Measurements from ENCODE around the gene SCTR.

The SCTR gene

GRCh38 chr2:119475857-119476244, 48.4 kb downstream of the SCTR start:
- Histone ChIP-seq H3K4me1 (ENCODE audit: control insufficient read depth in 1 of 2, insufficient read depth in 2 of 2, low read length in 2 of 2) (no peaks in the 10 kb centered on the region), H2BK120ac (ENCODE audit: insufficient read depth, low read length, poor library complexity) (no peak overlapping the region), H2BK5ac (ENCODE audit: low read depth, low read length, poor library complexity) (no peak overlapping the region), H3K79me1 (ENCODE audit: low read length) (no peaks in the 10 kb centered on the region), H3K79me2 (ENCODE audit: control insufficient read depth, insufficient read depth, low read length, poor library complexity) (no peaks in the 10 kb centered on the region), H2AK5ac (ENCODE audit: low read length) (no peak overlapping the region), H3K4me2 (ENCODE audit: low read length) (no peak overlapping the region), H2AFZ (ENCODE audit: insufficient read depth, low read length, poor library complexity) (no peak overlapping the region), H3K27me3 (ENCODE audit: insufficient read depth, low read length) (no peaks in the 10 kb centered on the region), H3K18ac (ENCODE audit: low read length) (no peak overlapping the region), H3K27ac (ENCODE audit: low read depth, low read length) (no peak overlapping the region), H4K91ac (ENCODE audit: low read depth, low read length) (peak overlapping the region; percentile 18), H4K12ac (ENCODE audit: low read depth, low read length) (no peak overlapping the region), H3K14ac (ENCODE audit: low read length) (no peak overlapping the region), H3K9ac (ENCODE audit: low read length) (no peak overlapping the region), H2BK12ac (ENCODE audit: low read length) (no peak overlapping the region), H3K36me3 (ENCODE audit: control insufficient read depth in 1 of 2, insufficient read depth in 2 of 2, low read length in 2 of 2) (no peaks in the 10 kb centered on the region), H3K9me3 (ENCODE audit: insufficient read depth, low read depth, low read length) (no peaks in the 10 kb centered on the region), H3K4me3 (ENCODE audit: low read depth, low read length) (no peak overlapping the region), H4K8ac (ENCODE audit: low read depth, low read length) (no peak overlapping the region), H3K4ac (ENCODE audit: low read depth, low read length) (no peak overlapping the region), H3K23ac (ENCODE audit: low read length) (no peak overlapping the region)
- DNase-seq: no peak
- WGBS (ENCODE audit: extremely low coverage, insufficient coverage, insufficient read length): no CpG with 5 or more reads among the region's 6 CpGs

DNA sequence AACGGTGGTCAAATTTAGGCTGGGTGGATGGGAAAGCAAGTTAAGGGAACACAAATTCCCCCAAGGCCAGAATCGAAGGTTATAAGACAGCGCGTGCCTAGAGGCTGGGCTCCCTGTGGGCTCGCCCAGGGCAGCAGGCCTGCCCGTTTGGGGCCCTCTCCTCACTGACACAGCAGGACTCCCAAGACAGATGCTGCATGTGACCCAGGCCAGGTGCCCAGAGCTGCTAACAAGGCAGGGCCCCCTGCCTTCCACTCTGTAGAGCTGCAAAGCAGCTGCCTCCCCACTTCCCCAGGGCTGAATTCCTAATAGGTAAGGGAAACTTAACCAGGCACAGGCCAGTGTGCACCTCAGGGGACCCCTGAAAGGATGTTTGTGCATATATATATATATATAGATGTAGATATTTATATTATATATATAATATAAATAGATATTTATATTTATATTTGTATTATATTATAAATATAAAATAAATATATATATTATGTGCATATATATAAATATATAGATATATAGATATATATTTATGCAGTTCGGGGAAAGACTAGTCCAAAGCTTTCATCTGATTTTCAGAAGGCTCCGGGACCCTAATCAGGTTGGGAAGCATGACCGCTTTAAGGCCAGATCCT, 48.9 kb downstream of the SCTR start:
- Histone ChIP-seq H2AFZ (ENCODE audit: insufficient read depth, low read length, poor library complexity) (no peak overlapping the region), H3K27ac (ENCODE audit: low read depth, low read length) (no peak overlapping the region), H3K14ac (ENCODE audit: low read length) (no peak overlapping the region), H3K23ac (ENCODE audit: low read length) (no peak overlapping the region), H3K4me3 (ENCODE audit: low read depth, low read length) (no peak overlapping the region), H3K9ac (ENCODE audit: low read length) (no peak overlapping the region), H2BK120ac (ENCODE audit: insufficient read depth, low read length, poor library complexity) (no peak overlapping the region), H3K36me3 (ENCODE audit: control insufficient read depth in 1 of 2, insufficient read depth in 2 of 2, low read length in 2 of 2) (no peaks in the 10 kb centered on the region), H3K4me2 (ENCODE audit: low read length) (no peak overlapping the region), H4K91ac (ENCODE audit: low read depth, low read length) (no peak overlapping the region), H4K12ac (ENCODE audit: low read depth, low read length) (no peak overlapping the region), H2AK5ac (ENCODE audit: low read length) (no peak overlapping the region), H3K9me3 (ENCODE audit: insufficient read depth, low read depth, low read length) (no peaks in the 10 kb centered on the region), H3K4me1 (ENCODE audit: control insufficient read depth in 1 of 2, insufficient read depth in 2 of 2, low read length in 2 of 2) (no peaks in the 10 kb centered on the region), H3K4ac (ENCODE audit: low read depth, low read length) (no peak overlapping the region), H2BK5ac (ENCODE audit: low read depth, low read length, poor library complexity) (no peak overlapping the region), H3K18ac (ENCODE audit: low read length) (no peak overlapping the region), H3K79me2 (ENCODE audit: control insufficient read depth, insufficient read depth, low read length, poor library complexity) (no peaks in the 10 kb centered on the region), H2BK12ac (ENCODE audit: low read length) (no peak overlapping the region), H3K27me3 (ENCODE audit: insufficient read depth, low read length) (no peaks in the 10 kb centered on the region), H4K8ac (ENCODE audit: low read depth, low read length) (no peak overlapping the region), H3K79me1 (ENCODE audit: low read length) (no peaks in the 10 kb centered on the region)
- WGBS (ENCODE audit: extremely low coverage, insufficient coverage, insufficient read length): no CpG with 5 or more reads among the region's 9 CpGs
- DNase-seq: no peak

GRCh38 chr2:119474371-119475224, 49.7 kb downstream of the SCTR start:
- Histone ChIP-seq H3K9ac (ENCODE audit: low read length) (no peak overlapping the region), H3K4ac (ENCODE audit: low read depth, low read length) (no peak overlapping the region), H3K79me2 (ENCODE audit: control insufficient read depth, insufficient read depth, low read length, poor library complexity) (no peaks in the 10 kb centered on the region), H4K91ac (ENCODE audit: low read depth, low read length) (no peak overlapping the region), H3K18ac (ENCODE audit: low read length) (no peak overlapping the region), H3K79me1 (ENCODE audit: low read length) (no peaks in the 10 kb centered on the region), H2AFZ (ENCODE audit: insufficient read depth, low read length, poor library complexity) (no peak overlapping the region), H3K4me1 (ENCODE audit: control insufficient read depth in 1 of 2, insufficient read depth in 2 of 2, low read length in 2 of 2) (no peaks in the 10 kb centered on the region), H4K12ac (ENCODE audit: low read depth, low read length) (no peak overlapping the region), H2BK120ac (ENCODE audit: insufficient read depth, low read length, poor library complexity) (no peak overlapping the region), H3K4me2 (ENCODE audit: low read length) (no peak overlapping the region), H3K27ac (ENCODE audit: low read depth, low read length) (no peak overlapping the region), H2AK5ac (ENCODE audit: low read length) (no peak overlapping the region), H3K27me3 (ENCODE audit: insufficient read depth, low read length) (no peaks in the 10 kb centered on the region), H3K36me3 (ENCODE audit: control insufficient read depth in 1 of 2, insufficient read depth in 2 of 2, low read length in 2 of 2) (no peaks in the 10 kb centered on the region), H3K9me3 (ENCODE audit: insufficient read depth, low read depth, low read length) (no peaks in the 10 kb centered on the region), H4K8ac (ENCODE audit: low read depth, low read length) (no peak overlapping the region), H3K23ac (ENCODE audit: low read length) (no peak overlapping the region), H2BK5ac (ENCODE audit: low read depth, low read length, poor library complexity) (no peak overlapping the region), H3K4me3 (ENCODE audit: low read depth, low read length) (no peak overlapping the region), H3K14ac (ENCODE audit: low read length) (no peak overlapping the region), H2BK12ac (ENCODE audit: low read length) (no peak overlapping the region)
- WGBS (ENCODE audit: extremely low coverage, insufficient coverage, insufficient read length): no CpG with 5 or more reads among the region's 17 CpGs
- DNase-seq: no peak

DNA sequence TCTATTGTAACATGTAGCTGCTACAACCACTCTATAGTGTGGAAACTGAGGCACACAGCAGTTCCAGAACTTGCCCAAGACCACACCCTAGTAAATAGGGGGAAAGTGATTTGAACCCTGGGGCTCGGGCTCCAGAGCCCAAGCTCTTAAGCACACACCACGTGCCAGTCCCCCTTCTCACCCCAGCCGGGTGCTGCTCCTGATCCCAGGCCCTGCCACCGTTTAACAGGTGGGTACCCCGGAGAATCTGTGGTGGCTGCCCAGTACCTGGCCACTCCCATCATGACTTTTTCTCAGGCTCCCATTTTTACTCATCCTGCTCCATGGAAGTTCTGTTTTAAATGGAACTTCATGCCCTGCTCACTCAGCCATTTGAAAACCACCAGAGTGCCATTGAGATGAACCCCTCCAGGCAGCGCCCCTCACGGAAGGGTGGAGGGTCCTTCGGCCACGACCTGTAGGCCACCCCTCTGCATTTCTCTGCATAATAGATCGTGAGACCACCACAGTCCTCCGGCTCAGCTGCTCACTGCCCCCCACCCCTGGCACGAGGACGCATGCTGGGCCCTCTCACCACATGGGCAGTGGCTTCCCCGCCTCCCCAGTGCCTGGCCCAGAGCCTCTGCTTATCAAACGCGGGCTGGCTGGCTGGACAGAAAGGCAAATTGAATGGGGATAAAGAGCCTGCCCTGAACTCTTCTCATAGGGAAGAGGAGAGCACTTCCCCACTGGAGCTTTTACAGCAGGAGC, 50.5 kb downstream of the SCTR start:
- Histone ChIP-seq H4K91ac (ENCODE audit: low read depth, low read length) (no peak overlapping the region), H3K4me1 (ENCODE audit: control insufficient read depth in 1 of 2, insufficient read depth in 2 of 2, low read length in 2 of 2) (no peaks in the 10 kb centered on the region), H3K9ac (ENCODE audit: low read length) (no peak overlapping the region), H3K79me2 (ENCODE audit: control insufficient read depth, insufficient read depth, low read length, poor library complexity) (no peaks in the 10 kb centered on the region), H3K79me1 (ENCODE audit: low read length) (no peaks in the 10 kb centered on the region), H3K23ac (ENCODE audit: low read length) (no peak overlapping the region), H3K4me2 (ENCODE audit: low read length) (no peak overlapping the region), H2AFZ (ENCODE audit: insufficient read depth, low read length, poor library complexity) (no peak overlapping the region), H3K27me3 (ENCODE audit: insufficient read depth, low read length) (no peaks in the 10 kb centered on the region), H3K9me3 (ENCODE audit: insufficient read depth, low read depth, low read length) (no peaks in the 10 kb centered on the region), H2BK5ac (ENCODE audit: low read depth, low read length, poor library complexity) (no peak overlapping the region), H4K8ac (ENCODE audit: low read depth, low read length) (no peak overlapping the region), H3K27ac (ENCODE audit: low read depth, low read length) (no peak overlapping the region), H3K14ac (ENCODE audit: low read length) (no peak overlapping the region), H3K36me3 (ENCODE audit: control insufficient read depth in 1 of 2, insufficient read depth in 2 of 2, low read length in 2 of 2) (no peaks in the 10 kb centered on the region), H2BK12ac (ENCODE audit: low read length) (no peak overlapping the region), H3K4ac (ENCODE audit: low read depth, low read length) (no peak overlapping the region), H3K18ac (ENCODE audit: low read length) (no peak overlapping the region), H2BK120ac (ENCODE audit: insufficient read depth, low read length, poor library complexity) (no peak overlapping the region), H3K4me3 (ENCODE audit: low read depth, low read length) (no peak overlapping the region), H2AK5ac (ENCODE audit: low read length) (no peak overlapping the region), H4K12ac (ENCODE audit: low read depth, low read length) (no peak overlapping the region)
- no peak for DNase-seq
- WGBS (ENCODE audit: extremely low coverage, insufficient coverage, insufficient read length): no CpG with 5 or more reads among the region's 16 CpGs

All from trophoblast cell (in vitro differentiated cells and primary cell).